Measurements from ENCODE around the gene ABCC1.

ABCC1 gene

DNA sequence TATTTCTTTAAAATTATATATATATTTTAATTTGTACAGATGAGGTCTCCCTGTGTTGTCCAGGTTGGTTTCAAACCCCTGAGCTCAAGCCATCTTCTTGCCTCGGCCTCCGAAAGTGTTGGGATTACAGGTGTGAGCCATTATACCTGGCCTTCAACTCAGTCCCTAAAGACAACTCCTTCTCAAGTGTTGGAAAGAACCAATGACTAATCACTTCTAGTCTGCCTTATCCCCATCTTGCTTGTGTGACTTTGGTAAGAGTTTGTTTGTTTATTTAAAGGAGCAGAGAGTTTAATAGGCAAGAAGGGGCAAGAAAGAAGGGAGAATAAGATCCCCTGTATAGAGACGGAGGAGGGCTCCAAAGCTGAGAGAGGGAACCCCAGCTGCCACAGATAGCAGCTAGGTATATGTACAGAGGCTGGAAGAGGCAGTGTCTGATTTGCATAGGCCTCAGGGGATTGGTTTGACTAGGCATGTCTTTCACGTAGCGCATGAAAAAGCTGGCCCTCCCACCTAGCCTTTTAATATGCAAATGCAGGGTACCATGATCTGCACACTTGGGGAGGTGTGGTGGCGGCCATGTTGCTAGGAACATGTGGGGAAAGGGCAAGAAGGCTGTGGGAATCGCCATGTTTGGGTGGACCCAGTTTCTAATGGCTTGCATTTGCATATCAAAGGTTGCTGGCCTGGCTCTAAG lies 21.5 kb downstream of the ABCC1 start:
- TF ChIP-seq, protein P1, sequence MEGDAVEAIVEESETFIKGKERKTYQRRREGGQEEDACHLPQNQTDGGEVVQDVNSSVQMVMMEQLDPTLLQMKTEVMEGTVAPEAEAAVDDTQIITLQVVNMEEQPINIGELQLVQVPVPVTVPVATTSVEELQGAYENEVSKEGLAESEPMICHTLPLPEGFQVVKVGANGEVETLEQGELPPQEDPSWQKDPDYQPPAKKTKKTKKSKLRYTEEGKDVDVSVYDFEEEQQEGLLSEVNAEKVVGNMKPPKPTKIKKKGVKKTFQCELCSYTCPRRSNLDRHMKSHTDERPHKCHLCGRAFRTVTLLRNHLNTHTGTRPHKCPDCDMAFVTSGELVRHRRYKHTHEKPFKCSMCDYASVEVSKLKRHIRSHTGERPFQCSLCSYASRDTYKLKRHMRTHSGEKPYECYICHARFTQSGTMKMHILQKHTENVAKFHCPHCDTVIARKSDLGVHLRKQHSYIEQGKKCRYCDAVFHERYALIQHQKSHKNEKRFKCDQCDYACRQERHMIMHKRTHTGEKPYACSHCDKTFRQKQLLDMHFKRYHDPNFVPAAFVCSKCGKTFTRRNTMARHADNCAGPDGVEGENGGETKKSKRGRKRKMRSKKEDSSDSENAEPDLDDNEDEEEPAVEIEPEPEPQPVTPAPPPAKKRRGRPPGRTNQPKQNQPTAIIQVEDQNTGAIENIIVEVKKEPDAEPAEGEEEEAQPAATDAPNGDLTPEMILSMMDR (IDR thresholded peaks at IDR 0.05; ENCODE audit: extremely low read depth, missing control alignments): no peak
- DNase-seq (ENCODE audit: low spot score): no peak

DNA sequence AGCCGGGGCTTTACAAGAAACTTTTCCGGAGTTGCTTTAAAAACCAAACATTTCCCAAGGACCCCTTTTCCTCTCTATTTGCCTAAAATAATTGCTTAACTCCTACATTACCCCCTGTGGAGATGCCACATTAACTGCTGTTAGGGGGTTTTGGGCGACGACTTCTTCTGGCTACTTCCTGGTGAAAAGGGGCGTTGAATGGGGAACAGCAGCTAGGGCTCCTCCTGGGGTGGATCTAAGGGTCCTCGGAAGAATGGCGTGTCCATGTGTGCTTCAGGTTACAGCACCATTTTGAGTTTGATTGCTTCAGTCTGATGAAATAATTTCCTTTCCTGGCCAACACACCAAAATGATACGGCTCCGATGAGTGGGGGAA lies 22.0 kb downstream of the ABCC1 start:
- no peak for DNase-seq (ENCODE audit: low spot score)
- TF ChIP-seq, protein P1 (IDR thresholded peaks at IDR 0.05; ENCODE audit: extremely low read depth, missing control alignments): no peak

DNA sequence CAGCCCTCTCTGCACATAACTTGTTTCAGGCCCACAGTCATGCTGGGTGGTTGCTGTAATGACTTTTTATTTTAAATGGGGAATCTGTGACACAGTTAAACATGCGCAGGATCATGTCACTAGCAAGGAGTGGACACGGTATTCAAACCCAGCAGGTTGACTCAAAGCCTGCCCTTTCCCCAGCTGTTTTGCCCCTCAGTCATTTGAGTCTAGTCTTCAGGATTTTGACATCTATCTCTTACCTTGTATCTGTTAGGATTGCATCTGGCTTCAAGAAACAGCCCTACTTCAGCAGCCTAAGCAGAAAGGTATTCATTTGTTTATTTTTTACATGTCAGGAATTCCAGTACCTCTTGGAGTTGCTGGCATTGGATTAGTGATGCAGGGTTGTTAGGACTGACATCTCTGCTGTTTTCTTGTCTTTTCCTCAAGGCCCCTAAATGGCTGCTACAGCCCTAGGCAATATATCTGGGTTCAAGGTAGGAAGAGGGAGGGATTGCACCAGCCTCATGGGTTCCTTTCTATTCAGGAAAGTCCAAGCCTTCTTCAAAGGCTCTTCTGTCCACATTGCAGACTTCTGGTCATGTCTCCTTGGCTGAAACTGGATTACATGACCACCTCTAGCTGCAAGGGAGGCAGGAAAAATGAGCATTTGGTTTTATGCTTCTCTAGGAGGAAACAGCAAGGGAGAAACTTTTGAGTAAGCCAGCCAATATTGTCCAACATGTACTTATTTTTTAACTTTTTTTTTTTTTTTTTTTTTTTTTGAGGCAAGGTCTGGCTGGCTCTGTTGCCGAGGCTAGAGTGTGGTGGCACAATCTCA lies 22.8 kb downstream of the ABCC1 start:
- no peak for DNase-seq (ENCODE audit: low spot score)

DNA sequence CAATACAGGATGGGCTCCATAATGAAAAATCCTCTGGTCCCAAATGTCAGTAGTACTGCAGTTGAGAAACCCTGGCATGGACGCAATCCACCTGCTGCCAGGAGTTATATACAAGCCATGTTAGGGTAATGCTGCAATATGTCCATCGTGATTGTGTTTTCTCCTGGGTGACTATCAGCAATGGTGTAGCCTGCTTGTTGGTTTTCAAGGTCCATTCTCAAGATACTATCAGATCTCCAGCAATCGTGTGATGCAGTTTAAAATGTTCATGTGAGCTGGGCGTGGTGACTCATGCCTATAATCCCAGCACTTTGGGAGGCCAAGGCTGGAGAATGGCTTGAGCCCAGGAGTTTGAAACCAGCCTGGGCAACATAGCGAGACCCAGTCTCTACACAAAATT lies 24.0 kb downstream of the ABCC1 start:
- TF ChIP-seq, protein P1 (IDR thresholded peaks at IDR 0.05; ENCODE audit: extremely low read depth, missing control alignments): no peak
- DNase-seq (ENCODE audit: low spot score): no peak

More for the DNA sequence above, 22.8 kb downstream of the ABCC1 start:
- TF ChIP-seq, protein P1 (IDR thresholded peaks at IDR 0.05; ENCODE audit: extremely low read depth, missing control alignments): no peak

DNA sequence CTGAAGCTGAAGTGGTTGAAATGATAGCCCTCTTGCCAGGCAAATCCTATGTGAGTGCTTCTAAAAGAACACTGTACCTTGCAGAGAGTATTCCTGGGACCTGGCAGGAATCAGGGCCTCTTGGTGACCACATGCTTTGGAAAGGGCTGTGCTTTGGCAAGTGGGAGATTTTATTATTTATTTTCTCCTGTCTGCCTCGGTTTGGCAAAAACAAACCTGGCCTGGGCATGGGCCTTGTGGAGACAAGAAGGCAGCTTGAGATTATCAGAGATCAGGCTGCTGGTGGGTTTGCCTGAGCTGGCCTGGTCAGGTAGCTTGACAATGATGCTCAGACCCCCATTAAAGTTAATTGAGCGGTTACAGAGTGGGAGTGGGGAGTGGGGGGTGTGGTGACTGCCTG lies 24.6 kb downstream of the ABCC1 start:
- DNase-seq (ENCODE audit: low spot score): no peak
- TF ChIP-seq, protein P1 (IDR thresholded peaks at IDR 0.05; ENCODE audit: extremely low read depth, missing control alignments): no peak

DNA sequence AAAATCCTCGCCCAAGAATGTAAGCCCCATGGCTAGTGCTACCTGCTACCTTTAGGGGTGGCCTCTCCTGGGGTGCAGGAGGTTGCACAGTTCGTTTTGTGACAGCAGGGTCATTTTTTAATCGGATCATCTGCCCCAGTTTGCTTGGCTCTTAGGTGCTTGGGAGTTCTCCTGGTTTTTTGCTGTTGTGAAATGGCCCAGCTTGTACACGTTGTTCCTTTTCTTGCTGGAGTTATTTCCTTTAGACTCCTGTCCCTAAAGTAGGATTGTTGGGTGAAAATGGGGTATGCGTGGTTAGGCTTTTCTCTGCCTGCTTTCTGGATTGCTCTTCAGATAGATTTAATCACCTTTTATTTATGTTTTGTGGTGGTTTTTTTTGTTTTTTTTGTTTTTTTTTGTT lies 25.8 kb downstream of the ABCC1 start:
- DNase-seq (ENCODE audit: low spot score): no peak
- TF ChIP-seq, protein P1 (IDR thresholded peaks at IDR 0.05; ENCODE audit: extremely low read depth, missing control alignments): no peak

DNA sequence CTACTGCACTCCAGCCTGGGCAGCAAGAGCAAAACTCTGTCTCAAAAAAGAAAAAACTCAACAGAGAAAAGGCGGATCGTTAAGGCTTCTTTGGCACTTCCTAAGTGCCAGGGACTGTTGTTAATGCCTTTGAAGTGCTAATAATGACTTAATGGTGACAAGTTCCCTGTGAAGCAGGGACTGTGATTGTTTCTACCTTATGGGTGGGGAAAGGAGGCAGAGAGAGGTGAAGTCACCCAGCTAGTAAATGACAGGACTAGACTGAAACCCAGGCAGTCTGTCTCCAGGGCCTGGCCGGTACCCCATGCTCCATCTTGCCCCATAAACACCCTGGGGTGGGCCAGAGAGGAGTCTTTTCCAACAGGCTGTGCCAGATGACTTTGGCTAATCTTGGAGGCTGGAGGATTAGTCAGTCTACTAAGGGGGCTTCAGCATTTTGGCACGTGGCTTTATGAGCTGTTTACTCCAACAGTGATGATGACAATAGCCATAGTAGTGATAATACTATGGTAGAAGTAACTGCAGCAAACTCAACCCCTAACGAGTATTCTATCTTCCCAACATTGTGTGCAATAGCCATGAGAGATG lies 26.9 kb downstream of the ABCC1 start:
- DNase-seq (ENCODE audit: low spot score): no peak
- TF ChIP-seq, protein P1 (IDR thresholded peaks at IDR 0.05; ENCODE audit: extremely low read depth, missing control alignments): no peak
